Psoas muscle (tissue), 8 donors: ENCODE data around the gene STK17A. TPM values are rescaled to one million over a fixed set of nuclear protein-coding genes. Genes with fewer than 3 reads are reported as not detected.

Experiments
- ATAC-seq, 4 donors: fragments of 200-7000 bp; cut with Tn5 transposase; one replicate each; pipeline ENCODE4 v1.9.1; 2020; ENCODE audit warnings: moderate library complexity in 3 of 4, mild to moderate bottlenecking in 2 of 4
- DNase-seq, 2 donors: peaks; one replicate each; pipeline ENCODE4 v3.0.0-alpha.2; 2020
- H3K27ac ChIP-seq: fragments of 200-600 bp; one replicate; pipeline ENCODE4 v1.8.0; 2022
- H3K27me3 ChIP-seq, 3 donors: fragments of 200-600 bp in 1 of 3; one replicate each; pipeline versions ENCODE4 v1.6.1 to v1.8.0; 2013 to 2022; ENCODE audit warnings: low read length in 2 of 3, mild to moderate bottlenecking in 2 of 3, moderate library complexity in 1 of 3; ENCODE audit not compliant: insufficient read depth in 3 of 3
- H3K36me3 ChIP-seq, 2 donors: fragments of 200-600 bp in 1 of 2; one replicate each; pipeline versions ENCODE4 v1.6.1 to v1.8.0; 2013 to 2022; ENCODE audit warnings: low read depth in 1 of 2, mild to moderate bottlenecking in 1 of 2, moderate library complexity in 1 of 2; ENCODE audit not compliant: insufficient read depth in 1 of 2
- H3K4me1 ChIP-seq: fragments of 200-600 bp; one replicate; pipeline ENCODE4 v1.8.0; 2022
- H3K4me3 ChIP-seq: fragments of 200-600 bp; one replicate; pipeline ENCODE4 v1.8.0; 2022; ENCODE audit warnings: mild to moderate bottlenecking
- H3K9me3 ChIP-seq: fragments of 200-600 bp; one replicate; pipeline ENCODE4 v1.8.0; 2022
- WGBS, 3 donors: extraction: QIAGEN DNeasy Blood & Tissue Kit; methylation state at CpG; one replicate each; pipeline versions ENCODE4 v1.1.6 to v1.1.7; 2013; 5-methylcytosine and 5-hydroxymethylcytosine counted together
- intact Hi-C, 2 donors: fragments of 100-400 bp; cut with DNase I; formaldehyde crosslinking; loops; one replicate each; pipeline versions ENCODE4 v1.11.0 to v1.14.2; 2022
- polyA plus RNA-seq, 3 donors: library from polyadenylated mRNA; stranded (reverse); fragments of 200-250 nt; gene quantifications; one replicate each; pipeline ENCODE4 v1.2.3, GENCODE V29; 2013
- total RNA-seq, 4 donors: library from RNA; stranded (reverse); fragmentation: NEBNext Ultra II Directional in 2 of 4; extraction: Animal tissue kit (Norgen Biotek cat#: 25700) in 2 of 4; gene quantifications; one replicate each; pipeline versions ENCODE4 v1.2.1 to v1.2.4, GENCODE V29; 2021 to 2023
- TF ChIP-seq, protein P1 (sequence below): fragments of 200-600 bp; IDR thresholded peaks from one replicate; pipeline ENCODE4 v1.8.0; 2022; ENCODE audit warnings: antibody characterized with exemption
- donor health status: healthy with polysubstance abuse.
- donor health status: DM: no; HTN: no; CAD: no; lungs with moderate emphysema.
- donor health status: Bipolar disorder and iron deficiency.
- donor health status: healthy.
- donor health status: DM: yes; HTN: yes; CAD: no.
- donor health status: DM: no; HTN: no; CAD: no.
- donor health status: DM: no; HTN: no; CAD: no.
- donor health status: DM: yes; HTN: yes; CAD: no.

The STK17A gene
- total and polyA plus RNA-seq, 7 donors, result 16.5 to 47.5 (median 21.4) TPM

DNA sequence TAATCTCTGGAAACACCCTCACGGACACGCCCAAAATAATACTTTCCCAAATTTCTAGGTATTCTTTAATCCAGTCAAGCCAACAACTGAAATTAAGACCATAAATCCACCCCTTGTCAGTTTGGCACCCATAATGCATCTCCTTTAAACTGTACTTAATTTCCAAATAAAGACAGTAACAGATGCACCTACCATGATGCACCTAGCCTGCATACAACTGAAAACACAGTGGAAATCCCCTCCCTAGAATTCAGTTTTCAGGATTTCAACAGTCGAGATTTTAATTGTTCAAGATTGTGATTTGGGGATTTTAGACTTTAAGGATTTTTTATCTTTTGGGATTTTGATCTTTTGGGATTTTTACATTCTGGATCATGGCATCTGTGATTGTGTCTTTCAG is 17.1 kb downstream of the STK17A start:
- 85 to 94% (median 89%) methylated on average over 3 of the region's 3 CpGs for WGBS, 3 donors
- no peaks in the 10 kb centered on the region for H3K4me1 ChIP-seq

DNA sequence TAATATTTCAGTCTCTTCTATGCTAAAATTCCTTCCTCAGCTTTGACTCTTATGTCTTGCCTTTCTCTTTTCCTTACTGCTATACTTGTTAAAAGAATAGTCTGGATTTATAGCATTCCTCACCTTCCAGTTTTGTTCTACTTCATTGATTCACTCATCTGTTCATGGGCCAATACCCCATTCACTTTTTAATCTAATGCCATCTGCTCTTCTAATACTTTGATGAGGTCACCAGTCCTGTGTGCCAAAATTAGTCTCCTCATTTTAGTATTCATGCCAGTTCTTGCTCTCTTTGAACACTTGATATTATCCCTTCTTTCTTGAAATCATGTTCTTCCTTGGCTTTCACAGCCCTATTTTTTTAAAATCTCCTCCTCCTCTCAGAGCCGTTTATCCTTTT is 19.3 kb downstream of the STK17A start:
- H3K27ac ChIP-seq, result no peak overlapping the region
- ATAC-seq (no peak), DNase-seq (no peak)
- no peaks in the 10 kb centered on the region for H3K4me1 ChIP-seq
- no peaks in the 10 kb centered on the region for H3K27me3 ChIP-seq
- no peaks in the 10 kb centered on the region for H3K9me3 ChIP-seq
- intact Hi-C loops, result loop anchor here in 1 of 2 donors (5.0 kb wide), 1 partner anchor 40 kb away; no protein-coding TSS in a partner anchor
- TF ChIP-seq, protein P1, sequence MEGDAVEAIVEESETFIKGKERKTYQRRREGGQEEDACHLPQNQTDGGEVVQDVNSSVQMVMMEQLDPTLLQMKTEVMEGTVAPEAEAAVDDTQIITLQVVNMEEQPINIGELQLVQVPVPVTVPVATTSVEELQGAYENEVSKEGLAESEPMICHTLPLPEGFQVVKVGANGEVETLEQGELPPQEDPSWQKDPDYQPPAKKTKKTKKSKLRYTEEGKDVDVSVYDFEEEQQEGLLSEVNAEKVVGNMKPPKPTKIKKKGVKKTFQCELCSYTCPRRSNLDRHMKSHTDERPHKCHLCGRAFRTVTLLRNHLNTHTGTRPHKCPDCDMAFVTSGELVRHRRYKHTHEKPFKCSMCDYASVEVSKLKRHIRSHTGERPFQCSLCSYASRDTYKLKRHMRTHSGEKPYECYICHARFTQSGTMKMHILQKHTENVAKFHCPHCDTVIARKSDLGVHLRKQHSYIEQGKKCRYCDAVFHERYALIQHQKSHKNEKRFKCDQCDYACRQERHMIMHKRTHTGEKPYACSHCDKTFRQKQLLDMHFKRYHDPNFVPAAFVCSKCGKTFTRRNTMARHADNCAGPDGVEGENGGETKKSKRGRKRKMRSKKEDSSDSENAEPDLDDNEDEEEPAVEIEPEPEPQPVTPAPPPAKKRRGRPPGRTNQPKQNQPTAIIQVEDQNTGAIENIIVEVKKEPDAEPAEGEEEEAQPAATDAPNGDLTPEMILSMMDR, result no peak
- H3K36me3 ChIP-seq, result peaks cover 2 to 32% of the 10 kb centered on the region in 2 donors
- 21 to 43% (median 35%) methylated on average over 1 of the region's 1 CpG for WGBS, 3 donors
- no peak overlapping the region for H3K4me3 ChIP-seq

More for the DNA sequence above, 17.1 kb downstream of the STK17A start:
- TF ChIP-seq, protein P1, result no peak
- Histone ChIP-seq H3K36me3 (peaks cover 2 to 45% of the 10 kb centered on the region in 2 donors), H3K4me3 (no peak overlapping the region), H3K27ac (no peak overlapping the region), H3K9me3 (no peaks in the 10 kb centered on the region), H3K27me3 (no peaks in the 10 kb centered on the region)
- DNase-seq, result no peak
- intact Hi-C loops, result loop anchor here in 1 of 2 donors (5.0 kb wide), 1 partner anchor 42 kb away; no protein-coding TSS in a partner anchor
- no peak for ATAC-seq

DNA sequence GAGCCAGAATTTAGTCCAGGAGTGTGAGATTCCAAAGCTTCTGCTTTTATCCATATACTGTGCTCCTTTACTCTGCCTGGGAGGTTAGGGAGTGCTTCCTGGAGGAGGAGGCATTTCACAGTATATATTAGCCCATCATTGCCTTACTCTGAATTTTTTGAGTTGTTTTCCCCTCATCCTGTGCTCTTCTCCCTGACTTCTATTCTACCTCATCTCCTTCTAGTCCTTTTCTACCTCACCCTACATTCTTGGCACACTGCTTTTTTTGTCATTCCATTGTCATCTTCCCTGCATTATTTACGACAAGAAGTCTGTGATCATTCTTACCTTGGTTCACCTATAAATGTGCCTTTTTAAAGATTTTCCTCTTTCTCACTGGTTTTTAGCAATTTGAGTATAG is 21.3 kb downstream of the STK17A start:
- Histone ChIP-seq H3K9me3 (no peaks in the 10 kb centered on the region), H3K27me3 (no peaks in the 10 kb centered on the region), H3K4me1 (no peaks in the 10 kb centered on the region), H3K27ac (no peak overlapping the region), H3K4me3 (no peak overlapping the region), H3K36me3 (peaks cover 2 to 23% of the 10 kb centered on the region in 2 donors)
- no peak for ATAC-seq
- WGBS, 3 donors, result 81 to 100% (median 94%) methylated on average over 1 of the region's 1 CpG
- TF ChIP-seq, protein P1, result no peak
- intact Hi-C loops, result loop anchor here in 1 of 2 donors (5.0 kb wide), 1 partner anchor 38 kb away; no protein-coding TSS in a partner anchor
- DNase-seq, result no peak

DNA sequence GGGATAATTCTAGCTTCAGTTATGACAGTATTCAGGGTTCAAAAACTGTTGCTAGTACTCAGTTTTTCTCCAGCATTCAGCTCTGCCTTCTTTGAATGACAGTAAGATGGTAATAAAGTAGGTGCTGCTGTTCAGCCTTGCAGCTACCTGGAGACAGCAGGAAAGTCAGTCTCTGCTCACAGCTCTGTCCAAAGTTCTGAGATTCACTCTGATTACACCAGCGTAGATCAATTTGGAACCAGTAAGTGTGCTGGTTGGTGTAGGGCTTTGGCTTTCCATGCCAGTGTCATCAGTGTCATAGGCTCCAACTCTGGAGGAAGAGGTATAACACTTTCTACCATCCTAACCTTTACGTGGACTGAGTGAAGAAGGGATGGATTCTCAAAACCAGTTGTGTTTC is 26.2 kb downstream of the STK17A start:
- ATAC-seq (no peak), DNase-seq (no peak)
- H3K27me3 ChIP-seq, result no peaks in the 10 kb centered on the region
- TF ChIP-seq, protein P1, result no peak
- intact Hi-C loops, result no loop called here
- peaks cover 15% of the 10 kb centered on the region for H3K4me1 ChIP-seq
- WGBS, 3 donors, result 97 to 98% (median 98%) methylated on average over 2 of the region's 2 CpGs
- H3K4me3 ChIP-seq, result no peak overlapping the region
- H3K36me3 ChIP-seq, result peaks cover 3 to 23% of the 10 kb centered on the region in 2 donors
- H3K27ac ChIP-seq, result no peak overlapping the region
- no peaks in the 10 kb centered on the region for H3K9me3 ChIP-seq

DNA sequence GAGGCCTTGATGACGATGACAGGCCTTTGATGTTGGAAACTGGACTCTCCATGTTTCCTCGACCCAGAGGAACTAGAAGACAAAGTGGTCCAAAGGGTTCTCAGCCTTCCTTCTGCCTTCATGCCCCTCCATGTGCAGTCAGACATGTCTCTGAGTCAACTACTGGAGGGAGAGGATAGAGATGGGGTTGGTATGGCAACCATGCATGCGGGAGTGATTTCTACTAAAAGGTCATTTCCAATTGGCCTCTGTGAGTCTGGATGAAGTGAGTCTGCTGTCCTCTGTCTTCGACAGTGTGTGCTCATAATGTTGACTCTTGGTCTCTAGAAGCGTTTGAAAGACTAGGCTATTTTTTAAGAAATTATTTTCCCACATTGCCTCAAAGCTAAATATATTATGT is 29.2 kb downstream of the STK17A start:
- no peak overlapping the region for H3K27ac ChIP-seq
- TF ChIP-seq, protein P1, result no peak
- peaks cover 3 to 26% of the 10 kb centered on the region in 2 donors for H3K36me3 ChIP-seq
- ATAC-seq, result peak in 2 of 4 donors; percentile 31 to 36
- H3K4me3 ChIP-seq, result no peak overlapping the region
- no peaks in the 10 kb centered on the region for H3K9me3 ChIP-seq
- no peak for DNase-seq
- intact Hi-C loops, result no loop called here
- 74 to 81% (median 75%) methylated on average over 5 of the region's 5 CpGs for WGBS, 3 donors
- no peaks in the 10 kb centered on the region for H3K27me3 ChIP-seq
- H3K4me1 ChIP-seq, result peaks cover 15% of the 10 kb centered on the region
